A673 (cell line): ENCODE data around the gene SPIRE2. TPM values are rescaled to one million over a fixed set of nuclear protein-coding genes. Genes with fewer than 3 reads are reported as not detected.

Source experiments
- BruUV-seq: library from RNA; stranded (reverse); fragments of 400-500 nt; replicated peaks from 2 replicates; lab custom pipeline; 2021; lab: Mats Ljungman, UMichigan
- CTCF ChIA-PET: fragments of 300-600 bp; sonication (Branson Sonifier 250); formaldehyde crosslinking; loops from one replicate; lab custom pipeline; 2022; ENCODE audit warnings: antibody characterized with exemption; lab: Charles Lee
- POLR2A ChIA-PET: fragments of 300-600 bp; sonication (Branson Sonifier 250); formaldehyde crosslinking; loops from one replicate; lab custom pipeline; 2022; ENCODE audit warnings: antibody characterized with exemption; ENCODE audit not compliant: low non-redundant PET; lab: Charles Lee
- DNase-seq: peaks from one replicate; pipeline ENCODE4 v3.0.0-alpha.2; 2015; ENCODE audit warnings: low spot score
- H3K27ac ChIP-seq: fragments of 200-600 bp; sonication (generic); 2 replicates; pipeline ENCODE4 v1.5.1; 2016; ENCODE audit warnings: mixed run types, low read depth, mild to moderate bottlenecking, mixed read lengths, antibody characterized with exemption, low read length; ENCODE audit not compliant: poor library complexity, severe bottlenecking
- H3K27me3 ChIP-seq: fragments of 200-600 bp; sonication (generic); replicated peaks from 2 replicates; pipeline ENCODE4 v1.6.1; 2017; ENCODE audit warnings: mixed run types, low read depth, mild to moderate bottlenecking, mixed read lengths, antibody characterized with exemption, low read length; ENCODE audit not compliant: insufficient read depth, poor library complexity
- H3K36me3 ChIP-seq: fragments of 200-600 bp; sonication (generic); 2 replicates; pipeline ENCODE4 v1.6.1; 2016; ENCODE audit warnings: mixed run types, mild to moderate bottlenecking, mixed read lengths, antibody characterized with exemption, low read length; ENCODE audit not compliant: insufficient read depth, poor library complexity, severe bottlenecking
- H3K4me1 ChIP-seq: fragments of 200-600 bp; sonication (generic); 2 replicates; pipeline ENCODE4 v1.6.1; 2017; ENCODE audit warnings: mixed run types, mild to moderate bottlenecking, mixed read lengths, antibody characterized with exemption, low read length; ENCODE audit not compliant: insufficient read depth, poor library complexity, severe bottlenecking
- H3K4me3 ChIP-seq: fragments of 200-600 bp; sonication (generic); 2 replicates; pipeline ENCODE4 v1.5.1; 2016; ENCODE audit warnings: low read depth, mixed run types, mild to moderate bottlenecking, mixed read lengths, low read length; ENCODE audit not compliant: poor library complexity, severe bottlenecking
- H3K9me3 ChIP-seq: fragments of 200-600 bp; sonication (generic); 2 replicates; pipeline ENCODE4 v1.6.1; 2016; ENCODE audit warnings: mixed run types, low read depth, mild to moderate bottlenecking, mixed read lengths, antibody characterized with exemption, low read length; ENCODE audit not compliant: poor library complexity, severe bottlenecking
- CTCF ChIP-seq: fragments of 300-800, 200-600 bp; sonication (generic); conservative IDR thresholded peaks from 2 replicates; pipeline ENCODE4 v1.5.1; 2017; ENCODE audit warnings: low read depth, mild to moderate bottlenecking, antibody characterized with exemption, low read length, moderate library complexity, mixed read lengths
- EZH2 ChIP-seq: fragments of 200-600 bp; sonication (generic); IDR thresholded peaks from 2 replicates; pipeline ENCODE4 v1.6.1; 2017; ENCODE audit warnings: borderline replicate concordance, low read depth, mild to moderate bottlenecking, mixed read lengths, antibody characterized with exemption, low read length; ENCODE audit not compliant: poor library complexity, severe bottlenecking
- intact Hi-C: fragments of 100-400 bp; cut with micrococcal nuclease; formaldehyde crosslinking; loops from one replicate; pipeline ENCODE4 v1.10.0; 2022; ENCODE audit not compliant: unreplicated experiment
- total RNA-seq: library from RNA; stranded (reverse); gene quantifications from 2 replicates; pipeline ENCODE4 v1.2.3, GENCODE V29; 2021

SPIRE2 gene
- total RNA-seq, 1 experiment from 2014 or later: 18.9 TPM

DNA sequence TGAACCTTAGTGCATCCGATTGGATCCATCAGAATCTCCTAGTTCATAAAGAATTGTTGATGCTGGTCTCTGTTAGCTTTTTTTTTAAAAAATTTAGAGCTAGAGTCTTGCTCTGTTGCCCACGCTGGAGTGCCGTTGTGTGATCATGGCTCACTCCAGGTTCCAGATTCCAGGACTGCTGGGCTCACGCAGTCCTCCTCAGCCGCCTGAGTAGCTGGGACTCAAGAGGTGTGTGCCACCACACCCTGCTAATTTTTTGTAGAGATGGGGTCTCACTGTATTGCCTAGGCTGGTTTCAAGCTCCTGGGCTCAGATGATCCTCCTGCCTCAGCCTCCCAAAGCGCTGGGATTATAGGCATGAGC lies 53.1 kb downstream of the SPIRE2 start:
- peaks cover 42% of the 10 kb centered on the region for H3K36me3 ChIP-seq
- POLR2A ChIA-PET: no interaction called here
- no peak overlapping the region for H3K4me3 ChIP-seq
- DNase-seq: no peak
- TF ChIP-seq CTCF (no peak), EZH2 (no peak)
- CTCF ChIA-PET: no interaction called here
- intact Hi-C loops: no loop called here
- BruUV-seq: no TSS peak
- no peaks in the 10 kb centered on the region for H3K4me1 ChIP-seq
- H3K27ac ChIP-seq: no peak overlapping the region
- H3K27me3 ChIP-seq: no peaks in the 10 kb centered on the region
- no peaks in the 10 kb centered on the region for H3K9me3 ChIP-seq

- intact Hi-C loops: no loop called here
- Histone ChIP-seq H3K9me3 (no peaks in the 10 kb centered on the region), H3K27ac (no peak overlapping the region), H3K4me1 (no peaks in the 10 kb centered on the region), H3K27me3 (no peaks in the 10 kb centered on the region), H3K4me3 (no peak overlapping the region), H3K36me3 (peaks cover 61% of the 10 kb centered on the region)
- no TSS peak for BruUV-seq
- ChIA-PET POLR2A (interaction anchor here (0.5 kb wide), 1 partner anchor 91 kb away, joined by 17 read pairs; no protein-coding TSS in a partner anchor), CTCF (no interaction called here)
- no peak for DNase-seq
- TF ChIP-seq EZH2: no peak
- no peak for TF ChIP-seq CTCF
Measured at GRCh38 chr16:89883346-89884040, 55.2 kb downstream of the SPIRE2 start.

- no peaks in the 10 kb centered on the region for H3K9me3 ChIP-seq
- H3K4me1 ChIP-seq: no peaks in the 10 kb centered on the region
- TF ChIP-seq CTCF: no peak
- no peak for TF ChIP-seq EZH2
- no TSS peak for BruUV-seq
- peaks cover 61% of the 10 kb centered on the region for H3K36me3 ChIP-seq
- H3K27ac ChIP-seq: no peak overlapping the region
- POLR2A ChIA-PET: no interaction called here
- H3K4me3 ChIP-seq: no peak overlapping the region
- CTCF ChIA-PET: no interaction called here
- H3K27me3 ChIP-seq: no peaks in the 10 kb centered on the region
- DNase-seq: no peak
- intact Hi-C loops: no loop called here
Measured at GRCh38 chr16:89884041-89884421, 55.8 kb downstream of the SPIRE2 start.
